Thyroid gland (tissue), 4 donors: ENCODE data around the gene PIK3AP1. TPM values are rescaled to one million over a fixed set of nuclear protein-coding genes. Genes with fewer than 3 reads are reported as not detected.

Experiments used
- DNase-seq, 2 donors: peaks; one replicate each; pipeline ENCODE4 v3.0.0-alpha.2; 2019
- H3K27ac ChIP-seq, 3 donors: fragments of 200-600 bp; sonication (generic); 1 replicate in 2 of 3; 2 replicates in 1 of 3; pipeline ENCODE4 v1.5.1; 2016 to 2019; ENCODE audit warnings: mild to moderate bottlenecking in 1 of 3, moderate library complexity in 1 of 3
- H3K27me3 ChIP-seq: fragments of 200-600 bp; sonication (generic); one replicate; pipeline ENCODE4 v1.5.1; 2019
- H3K36me3 ChIP-seq, 2 donors: fragments of 200-600 bp; sonication (generic); one replicate each; pipeline ENCODE4 v1.5.1; 2016 to 2019
- H3K4me1 ChIP-seq, 2 donors: fragments of 200-600 bp; sonication (generic); one replicate each; pipeline ENCODE4 v1.5.1; 2017 to 2019
- H3K4me3 ChIP-seq, 3 donors: fragments of 200-600 bp; sonication (generic); replicated peaks in 1 of 3; 1 replicate in 2 of 3; 2 replicates in 1 of 3; pipeline ENCODE4 v1.5.1; 2016; ENCODE audit warnings: mild to moderate bottlenecking in 1 of 3
- H3K9me3 ChIP-seq: fragments of 200-600 bp; sonication (generic); one replicate; pipeline ENCODE4 v1.5.1; 2017
- CTCF ChIP-seq, 6 experiments: fragments of 200-600 bp in 3 of 6; fragments of 450-650 bp in 3 of 6; sonication (generic) in 3 of 6; IDR thresholded peaks; one replicate each; pipeline ENCODE4 v1.5.1; 2016 to 2019; ENCODE audit warnings: antibody characterized with exemption in 6 of 6, mild to moderate bottlenecking in 2 of 6, inconsistent platforms in 1 of 6, moderate library complexity in 1 of 6
- POLR2A ChIP-seq, 2 donors: fragments of 450-650 bp; IDR thresholded peaks; one replicate each; pipeline ENCODE4 v1.6.1; 2017; ENCODE audit warnings: antibody characterized with exemption in 2 of 2, mild to moderate bottlenecking in 2 of 2, moderate library complexity in 1 of 2
- WGBS, 2 donors: methylation state at CpG; one replicate each; pipeline ENCODE4 v1.1.5; 2017; 5-methylcytosine and 5-hydroxymethylcytosine counted together
- intact Hi-C: fragments of 100-400 bp; cut with DNase I; formaldehyde crosslinking; loops from one replicate; pipeline ENCODE4 v1.15.1; 2023
- total RNA-seq, 4 donors: library from RNA; depleted of rRNA; stranded (reverse); fragments of >200 nt; gene quantifications; one replicate each; pipeline ENCODE4 v1.2.3, GENCODE V29; 2016

The PIK3AP1 gene
- total RNA-seq, 4 donors from 2014 or later = 8.6 to 13.9 (median 12.0) TPM

GRCh38 chr10:96719850-96720421 lies 378 bp downstream of the PIK3AP1 start:
- WGBS, 2 donors = 3 to 4% methylated on average over 34 to 35 of the region's 38 CpGs
- peak overlapping the region in 1 of 3 donors; percentile 45 for H3K27ac ChIP-seq
- no peaks in the 10 kb centered on the region for H3K9me3 ChIP-seq
- DNase-seq = peak; percentile 61 to 64
- H3K4me1 ChIP-seq = peaks cover 5 to 6% of the 10 kb centered on the region in 2 donors
- TF ChIP-seq CTCF (IDR thresholded peaks at IDR 0.05) = peak in 4 of 6 experiments; percentile 20 to 55 (median 46)
- TF ChIP-seq POLR2A (IDR thresholded peaks at IDR 0.05) = no peak
- H3K36me3 ChIP-seq = no peaks in the 10 kb centered on the region
- peak overlapping the region; percentile 26 to 53 (median 33) for H3K4me3 ChIP-seq
- intact Hi-C loops = no loop called here
- H3K27me3 ChIP-seq = no peaks in the 10 kb centered on the region

DNA sequence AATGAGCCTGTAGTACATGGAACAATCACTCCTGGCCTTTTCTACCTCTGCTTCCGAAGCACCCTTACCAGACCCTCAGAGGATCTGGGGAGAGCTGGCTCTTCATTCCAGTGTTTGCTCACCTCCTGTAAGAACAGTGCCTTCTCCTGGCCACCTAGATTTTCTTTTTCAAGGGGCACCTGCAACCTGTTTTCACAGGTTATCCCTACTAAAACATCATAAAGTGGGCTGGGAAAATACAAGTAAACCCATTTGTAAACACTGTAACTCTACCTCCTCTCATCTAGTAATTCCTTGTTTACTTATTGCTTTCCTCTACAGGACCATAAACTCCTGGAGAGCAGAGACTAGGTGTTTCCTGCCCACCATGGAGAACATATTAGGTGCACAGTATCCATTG lies 1.1 kb downstream of the PIK3AP1 start:
- TF ChIP-seq POLR2A (IDR thresholded peaks at IDR 0.05) (no peak), CTCF (IDR thresholded peaks at IDR 0.05) (no peak)
- no peak for DNase-seq
- H3K27ac ChIP-seq = no peak overlapping the region
- no peaks in the 10 kb centered on the region for H3K27me3 ChIP-seq
- 83 to 90% methylated on average over 1 of the region's 1 CpG for WGBS, 2 donors
- H3K4me3 ChIP-seq = no peak overlapping the region
- no peaks in the 10 kb centered on the region for H3K9me3 ChIP-seq
- intact Hi-C loops = no loop called here
- H3K36me3 ChIP-seq = no peaks in the 10 kb centered on the region
- H3K4me1 ChIP-seq = peaks cover 5 to 6% of the 10 kb centered on the region in 2 donors

DNA sequence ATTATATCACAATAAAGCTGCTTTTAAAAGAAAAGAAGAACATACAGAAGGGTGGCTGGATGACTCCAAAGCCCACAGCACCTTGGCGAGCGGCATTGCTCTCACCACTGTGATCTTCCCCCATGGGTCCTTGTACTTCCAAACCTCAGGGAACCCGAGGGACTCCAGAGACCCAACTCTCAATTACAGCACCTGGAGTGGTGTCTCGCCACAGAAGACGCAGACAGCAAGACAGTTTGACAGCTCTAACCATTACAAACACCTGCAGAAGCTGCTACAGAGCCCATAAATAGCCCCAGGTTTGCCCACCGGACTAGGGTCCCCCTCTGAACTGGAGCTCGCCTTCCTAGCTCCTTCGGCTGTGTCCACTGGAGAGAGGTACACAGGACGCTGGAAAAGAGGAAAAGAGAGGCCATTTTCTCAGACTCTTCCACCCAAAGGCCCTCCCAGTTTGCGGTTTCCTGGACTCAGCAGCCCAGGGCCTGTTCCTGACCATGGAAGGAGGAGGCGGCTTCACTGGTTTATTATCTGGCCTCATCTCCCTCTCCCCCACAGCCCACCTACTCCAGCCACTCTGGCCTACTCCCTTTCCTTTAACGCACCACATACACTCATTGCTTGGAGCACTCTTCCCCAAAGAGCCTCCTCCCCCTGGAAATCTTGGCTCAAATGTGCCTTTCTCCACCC lies 1.9 kb downstream of the PIK3AP1 start:
- Histone ChIP-seq H3K4me1 (peaks cover 5 to 6% of the 10 kb centered on the region in 2 donors), H3K9me3 (no peaks in the 10 kb centered on the region), H3K27me3 (no peaks in the 10 kb centered on the region), H3K36me3 (no peaks in the 10 kb centered on the region), H3K27ac (no peak overlapping the region), H3K4me3 (no peak overlapping the region)
- no peak for TF ChIP-seq POLR2A (IDR thresholded peaks at IDR 0.05)
- no peak for TF ChIP-seq CTCF (IDR thresholded peaks at IDR 0.05)
- 84 to 90% methylated on average over 12 of the region's 12 CpGs for WGBS, 2 donors
- DNase-seq = no peak
- intact Hi-C loops = no loop called here

- WGBS, 2 donors = 84 to 89% methylated on average over 1 of the region's 1 CpG
- Histone ChIP-seq H3K36me3 (no peaks in the 10 kb centered on the region), H3K9me3 (no peaks in the 10 kb centered on the region), H3K4me1 (peaks cover 5 to 6% of the 10 kb centered on the region in 2 donors), H3K27ac (no peak overlapping the region), H3K27me3 (no peaks in the 10 kb centered on the region), H3K4me3 (no peak overlapping the region)
- DNase-seq = no peak
- intact Hi-C loops = no loop called here
- no peak for TF ChIP-seq CTCF (IDR thresholded peaks at IDR 0.05)
- TF ChIP-seq POLR2A (IDR thresholded peaks at IDR 0.05) = no peak
Measured at GRCh38 chr10:96716390-96716789, 3.9 kb downstream of the PIK3AP1 start.

DNA sequence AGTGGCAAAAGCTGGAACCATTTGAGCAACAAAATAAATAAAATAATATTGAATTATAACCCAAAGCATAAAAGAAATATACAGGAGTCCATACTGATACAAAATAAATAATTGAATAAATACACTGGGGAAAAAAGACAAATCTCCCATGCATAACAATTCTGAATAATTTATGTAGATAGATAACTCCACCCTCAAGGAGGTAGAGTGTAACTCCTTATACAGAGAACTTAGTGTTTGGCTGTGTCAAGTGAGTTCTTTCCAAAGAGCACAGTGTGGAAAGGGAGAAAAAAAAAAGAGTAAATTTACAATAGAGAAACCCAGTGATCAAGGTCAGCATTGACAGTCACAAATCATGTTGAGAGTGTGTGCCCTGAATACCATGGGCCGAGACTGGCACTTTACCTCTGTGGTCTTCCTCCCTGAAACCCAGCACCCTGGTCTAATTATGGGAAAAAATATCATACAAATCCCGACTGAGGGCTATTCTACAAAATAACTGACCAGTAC lies 5.5 kb downstream of the PIK3AP1 start:
- no peaks in the 10 kb centered on the region for H3K4me1 ChIP-seq
- TF ChIP-seq POLR2A (IDR thresholded peaks at IDR 0.05) = no peak
- no peak for TF ChIP-seq CTCF (IDR thresholded peaks at IDR 0.05)
- WGBS, 2 donors = 91 to 95% methylated on average over 2 of the region's 2 CpGs
- intact Hi-C loops = no loop called here
- no peaks in the 10 kb centered on the region for H3K36me3 ChIP-seq
- H3K4me3 ChIP-seq = no peak overlapping the region
- no peak overlapping the region for H3K27ac ChIP-seq
- H3K27me3 ChIP-seq = no peaks in the 10 kb centered on the region
- H3K9me3 ChIP-seq = no peaks in the 10 kb centered on the region
- no peak for DNase-seq
